Measurements from ENCODE around the gene TMEM220.

The TMEM220 gene

DNA sequence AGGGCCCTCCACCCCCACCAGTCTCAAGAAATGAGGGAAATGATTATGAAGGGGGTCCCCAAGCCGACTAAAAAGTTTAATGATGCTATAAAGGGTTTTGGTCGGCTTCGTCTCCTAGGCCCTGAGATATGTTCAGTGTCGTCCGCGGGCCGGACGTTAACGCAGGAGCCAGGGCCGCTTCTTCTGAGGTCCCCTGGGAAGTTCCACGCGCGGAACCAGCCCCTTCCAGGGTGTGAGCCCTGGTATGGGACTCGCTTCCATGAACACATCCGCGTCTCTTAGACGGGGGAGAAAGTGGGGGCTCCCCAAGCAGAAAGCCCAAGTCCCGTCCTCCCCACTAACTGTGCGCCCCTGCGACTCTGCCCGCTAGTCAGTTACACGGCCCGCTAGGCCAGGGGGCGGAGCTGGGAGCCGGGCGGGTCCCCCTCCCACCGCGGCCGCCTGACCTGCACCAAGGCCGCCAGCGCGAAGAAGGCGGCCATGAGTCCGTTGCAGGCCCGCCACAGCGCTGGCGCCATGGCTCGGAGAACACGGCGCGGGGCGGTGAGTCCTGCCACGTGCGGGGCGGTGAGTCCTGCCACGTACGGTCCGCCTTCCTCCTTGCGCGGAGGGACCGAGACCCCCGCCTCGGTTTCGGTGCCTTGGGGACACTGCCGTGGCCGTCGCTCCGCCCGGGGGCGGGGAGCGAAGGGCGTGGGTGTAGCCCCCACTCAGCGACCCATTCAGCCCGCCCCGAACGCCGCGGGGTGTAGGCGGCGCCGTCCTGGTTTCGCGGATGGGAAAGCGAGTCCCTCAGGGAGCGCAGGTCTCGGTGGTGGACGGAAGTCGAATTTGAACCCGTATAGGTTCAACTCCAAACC lies at the start of gene TMEM220:
Gene TMEM220, minus strand, starts transcription at position 690 of the 860 bp plus-strand sequence. Its CDS starts 172 bp downstream, at position 518.
- peak; percentile 53 for DNase-seq

GRCh38 chr17:10779609-10780008 lies 49.8 kb upstream of the TMEM220 start:
- DNase-seq: no peak

- DNase-seq: no peak
Observed at GRCh38 chr17:10777890-10778289, 48.1 kb upstream of the TMEM220 start.

DNA sequence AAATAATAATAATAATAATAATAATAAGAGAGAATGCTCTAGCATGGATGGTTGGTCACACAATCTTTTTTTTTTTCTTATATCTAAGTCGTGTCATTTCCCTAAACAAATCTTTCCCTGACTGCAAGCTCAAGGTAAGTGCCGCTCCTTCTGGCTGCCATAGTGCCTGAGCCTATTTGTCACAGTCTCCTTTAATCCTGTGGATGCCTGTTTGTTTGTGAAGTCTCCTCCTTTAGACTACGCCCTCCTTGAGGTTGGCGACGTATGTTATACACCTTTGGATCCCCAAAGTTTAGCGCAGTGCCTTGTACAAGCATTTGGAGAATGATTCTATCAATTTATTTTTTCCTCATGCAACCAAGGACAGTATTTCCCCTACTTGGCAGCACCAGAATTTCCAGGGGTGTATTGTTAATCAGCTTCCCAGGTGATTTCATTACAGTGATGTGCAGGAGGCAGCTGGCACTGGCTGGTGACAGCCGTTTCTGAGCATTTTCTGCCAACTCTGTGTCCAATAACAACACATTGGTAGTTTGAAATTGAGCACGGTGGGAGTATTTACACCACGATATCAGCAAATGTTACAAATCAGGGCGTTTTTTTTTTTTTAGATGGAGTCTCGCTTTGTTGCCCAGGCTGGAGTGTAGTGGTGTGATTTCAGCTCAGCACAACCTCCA lies 47.4 kb upstream of the TMEM220 start:
- no peak for DNase-seq

GRCh38 chr17:10776381-10776780 lies 46.6 kb upstream of the TMEM220 start:
- no peak for DNase-seq

DNA sequence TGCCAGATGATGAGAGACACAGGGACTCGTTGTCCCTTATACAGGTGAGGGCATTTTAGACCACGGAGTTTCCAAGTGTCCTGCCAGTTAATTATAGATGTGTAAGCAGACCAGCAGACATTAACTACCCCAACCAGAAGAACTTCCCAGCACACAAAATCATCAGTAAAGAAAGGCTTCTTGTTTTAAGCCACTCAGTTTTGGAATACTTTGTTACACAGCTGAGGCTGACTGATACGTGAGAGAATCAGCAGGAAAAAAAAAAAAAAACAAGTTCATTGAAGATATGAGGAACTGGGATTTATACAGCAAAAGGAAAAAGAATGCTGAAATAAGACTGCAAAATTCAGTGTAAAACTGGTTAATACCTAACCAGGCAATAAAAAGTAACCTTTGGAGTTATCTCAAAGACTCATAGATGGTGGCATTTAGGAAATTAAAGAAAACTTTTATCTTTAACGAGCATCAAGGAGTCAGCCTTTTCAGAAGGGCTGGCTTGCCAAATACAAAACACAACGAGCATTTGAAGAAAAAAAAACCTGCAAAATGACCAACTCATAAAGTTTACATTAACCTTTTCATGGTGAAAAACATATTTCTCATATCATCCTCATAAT lies 46.0 kb upstream of the TMEM220 start:
- DNase-seq: no peak

DNA sequence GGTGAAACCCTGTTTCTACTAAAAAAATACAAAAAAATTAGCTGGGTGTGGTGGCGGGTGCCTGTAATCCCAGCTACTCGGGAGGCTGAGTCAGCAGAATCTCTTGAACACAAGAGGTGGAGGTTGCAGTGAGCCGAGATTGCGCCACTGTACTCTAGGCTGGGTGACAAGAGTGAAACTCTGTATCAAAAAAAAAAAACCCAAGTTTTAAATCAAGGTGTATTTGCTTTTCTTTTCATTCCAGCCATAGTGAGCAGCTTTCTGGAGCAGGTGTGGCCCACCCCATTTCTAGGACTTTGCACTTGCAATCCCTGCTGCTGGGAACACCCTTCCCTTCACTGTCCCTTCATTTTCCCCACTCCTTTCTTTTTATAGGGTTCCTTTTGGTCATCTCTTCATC lies 45.2 kb upstream of the TMEM220 start:
- DNase-seq: no peak

- DNase-seq: no peak
Observed at GRCh38 chr17:10773391-10773790, 43.6 kb upstream of the TMEM220 start.

GRCh38 chr17:10772425-10773380 lies 42.9 kb upstream of the TMEM220 start:
- peak; percentile 20 for DNase-seq

- no peak for DNase-seq
Observed at GRCh38 chr17:10771148-10771547, 41.3 kb upstream of the TMEM220 start.

DNA sequence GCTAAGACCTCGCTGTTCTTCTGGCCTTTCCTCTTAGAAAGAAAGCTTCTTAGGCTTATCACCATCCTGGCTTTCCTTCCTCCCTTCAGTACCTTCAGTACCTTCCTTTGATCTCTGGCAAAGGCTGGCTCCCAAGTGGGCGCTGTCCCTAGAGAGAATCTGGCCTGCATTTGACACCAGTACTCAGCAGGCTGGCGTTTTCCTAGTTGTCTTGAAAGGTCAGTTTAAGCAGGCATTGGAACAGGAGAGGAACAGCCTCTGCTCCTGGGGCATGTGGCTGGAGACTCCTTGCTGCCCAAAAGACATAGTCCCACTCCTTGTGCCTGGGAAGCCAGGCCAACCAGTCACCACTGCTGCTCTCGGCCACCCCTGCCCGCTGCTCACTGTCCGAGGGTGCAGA lies 40.0 kb upstream of the TMEM220 start:
- DNase-seq: no peak

GRCh38 chr17:10768750-10769251 lies 39.0 kb upstream of the TMEM220 start:
- no peak for DNase-seq

DNA sequence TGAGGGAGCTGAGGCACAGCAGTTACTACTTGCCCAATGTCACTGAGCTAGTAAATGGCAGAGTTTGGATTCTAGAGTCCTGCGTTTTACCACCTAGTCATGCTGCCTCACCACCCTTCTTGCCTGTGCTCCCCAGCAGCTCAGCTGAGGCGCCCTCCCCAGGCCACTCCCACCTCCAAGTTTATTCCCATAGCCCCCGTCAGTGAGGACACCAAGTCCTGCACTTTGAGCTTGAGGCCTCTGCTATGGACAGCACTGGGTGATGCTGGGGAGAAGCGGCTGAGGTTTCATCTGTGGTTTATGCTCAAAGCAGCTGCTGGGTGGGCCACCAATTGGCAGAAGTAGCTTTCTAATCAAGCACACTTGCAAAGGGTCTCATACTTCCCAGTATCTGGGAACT lies 37.4 kb upstream of the TMEM220 start:
- DNase-seq: no peak

DNA sequence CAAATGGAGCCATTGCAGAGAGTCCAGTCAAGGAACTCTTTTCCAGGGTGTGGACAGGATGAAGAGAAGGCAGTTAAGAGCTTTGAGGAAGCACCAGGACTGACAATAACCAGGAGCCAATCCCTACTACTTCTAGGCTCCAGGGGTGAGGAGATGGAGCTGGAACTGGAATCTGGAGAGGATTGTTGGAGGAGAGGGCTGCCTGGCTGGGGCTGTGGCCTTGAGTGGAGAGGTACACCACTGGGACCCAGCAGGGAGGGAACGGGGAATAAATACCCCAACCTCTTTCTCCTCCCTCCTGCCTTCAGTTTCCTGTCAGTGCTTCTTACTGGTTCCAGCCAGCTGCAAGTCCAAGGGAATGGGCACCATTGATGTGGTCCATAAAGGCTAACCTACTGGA lies 32.2 kb upstream of the TMEM220 start:
- no peak for DNase-seq

DNA sequence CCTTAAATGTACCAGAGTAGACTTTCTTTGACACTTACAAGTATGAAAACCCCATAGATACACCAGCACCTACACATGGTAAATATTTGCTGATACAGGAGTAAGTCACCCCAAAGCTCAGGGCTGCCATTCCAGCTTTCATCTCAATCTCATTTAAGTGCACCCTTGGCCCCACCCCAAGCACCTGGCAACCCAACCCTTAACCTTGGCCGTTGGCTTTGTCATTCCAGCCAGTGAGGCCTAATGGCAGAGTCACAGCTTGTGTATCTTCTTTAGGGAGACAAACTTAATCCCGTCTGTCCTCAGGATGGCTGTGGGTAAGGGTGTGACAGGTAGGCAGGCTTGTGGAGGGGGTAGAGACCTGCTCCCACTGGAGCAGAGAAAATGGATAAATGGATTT lies 31.5 kb upstream of the TMEM220 start:
- DNase-seq: no peak

- DNase-seq: no peak
Observed at GRCh38 chr17:10758062-10758461, 28.2 kb upstream of the TMEM220 start.

GRCh38 chr17:10757647-10758046 lies 27.8 kb upstream of the TMEM220 start:
- no peak for DNase-seq

- no peak for DNase-seq
Observed at GRCh38 chr17:10757067-10757466, 27.2 kb upstream of the TMEM220 start.

DNA sequence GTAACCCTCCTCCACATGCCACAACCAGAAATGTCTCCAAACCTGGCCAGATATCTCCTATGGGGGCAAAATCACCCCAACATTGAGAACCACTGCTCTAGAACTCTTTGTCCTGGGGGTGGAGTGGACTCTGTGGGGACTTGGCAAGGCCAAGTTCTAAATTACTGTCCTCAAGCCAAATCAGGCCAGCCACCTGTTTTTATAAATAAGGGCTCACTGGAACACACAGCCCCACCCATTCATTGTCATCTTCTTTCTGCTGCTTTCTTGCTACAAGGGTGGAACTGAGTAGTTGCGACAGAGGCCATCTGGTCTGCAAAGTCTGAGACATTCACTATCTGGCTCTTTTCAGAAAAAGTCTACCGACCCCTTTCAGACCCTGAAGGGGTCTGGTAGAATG lies 26.8 kb upstream of the TMEM220 start:
- DNase-seq: no peak

DNA sequence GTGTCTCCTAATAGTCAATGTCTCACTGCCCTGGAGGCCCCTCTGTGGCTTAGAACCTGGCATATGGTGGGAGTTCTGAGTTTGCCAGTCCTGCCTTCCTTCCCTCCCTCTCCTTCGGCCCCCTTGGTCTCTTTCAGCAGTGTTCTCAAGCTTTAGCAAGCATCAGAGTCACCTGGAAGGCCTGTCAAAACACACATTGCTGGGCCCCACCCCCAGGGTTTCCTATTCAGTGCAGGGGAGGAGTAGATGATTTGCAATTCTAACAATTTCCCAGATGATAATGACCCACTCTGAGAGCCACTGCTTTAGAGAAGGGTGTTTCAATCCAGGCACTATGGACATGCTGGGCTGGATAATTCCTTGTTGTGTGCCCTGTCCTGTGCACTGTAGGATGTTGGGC lies 26.4 kb upstream of the TMEM220 start:
- DNase-seq: no peak

GRCh38 chr17:10755592-10756127 lies 25.8 kb upstream of the TMEM220 start:
- no peak for DNase-seq
